UCSD-AML1 (cell line): ENCODE measurements around the gene PPIL4.

ENCODE experiments used
- DNase-seq: peaks from one replicate; lab custom pipeline; 2025; ENCODE audit not compliant: unreplicated experiment; lab: John Stamatoyannopoulos, UW

PPIL4 gene

DNA sequence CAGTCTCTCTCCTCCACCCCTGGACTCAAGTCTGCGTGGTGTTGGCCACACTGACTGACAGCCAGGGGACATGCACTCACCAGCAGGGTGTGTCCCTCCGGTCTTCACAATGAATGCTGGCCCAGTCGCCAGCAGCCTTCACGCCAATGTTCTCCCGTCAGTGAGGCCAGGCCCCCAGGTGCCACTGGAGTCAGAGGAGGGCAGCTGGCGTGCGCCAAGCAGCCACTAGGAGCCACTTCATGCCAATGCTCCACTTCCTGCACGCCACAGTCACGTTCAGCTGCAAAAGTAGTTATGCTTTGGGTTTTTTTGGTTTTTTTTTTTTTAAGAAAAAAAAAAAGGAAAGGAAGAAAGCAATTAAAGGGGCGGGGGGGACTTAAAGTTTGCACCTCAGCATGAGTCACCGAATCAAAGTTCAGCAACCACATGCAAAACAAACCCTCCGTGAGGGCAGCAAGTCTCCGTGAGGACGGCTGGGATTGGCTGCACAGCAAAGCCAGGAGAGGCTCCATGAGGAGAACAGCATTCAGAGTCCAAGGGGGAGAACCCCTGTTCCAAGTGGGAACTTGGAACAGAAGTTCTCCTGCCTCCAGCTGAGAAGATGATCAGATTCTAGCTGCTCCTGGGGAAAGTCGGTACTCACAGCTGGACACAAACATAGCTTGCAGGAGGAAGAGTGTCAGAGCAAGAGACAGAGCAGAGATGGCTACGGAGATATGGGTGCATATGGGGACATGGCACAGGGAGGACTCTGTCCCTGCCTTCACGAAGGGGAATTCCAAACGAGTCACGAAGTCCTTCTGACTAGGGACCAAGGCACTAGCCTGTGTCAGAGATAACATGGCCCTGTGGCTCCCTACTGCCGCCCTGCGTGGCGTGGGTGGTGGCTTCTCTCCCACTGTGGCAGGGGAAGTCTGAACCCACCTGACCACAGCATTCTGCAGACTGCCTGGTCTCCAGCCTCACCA, 60.8 kb downstream of the PPIL4 start, which contains the start of gene ZC3H12D:
TSS of gene ZC3H12D (minus strand) at position 282 of the 968 bp plus-strand sequence. CDS start 10,471 bp downstream, outside the sequence.
- peak; percentile 29 for DNase-seq

- no peak for DNase-seq
These were observed 61.8 kb downstream of the PPIL4 start for GRCh38 chr6:149483849-149484655.

DNA sequence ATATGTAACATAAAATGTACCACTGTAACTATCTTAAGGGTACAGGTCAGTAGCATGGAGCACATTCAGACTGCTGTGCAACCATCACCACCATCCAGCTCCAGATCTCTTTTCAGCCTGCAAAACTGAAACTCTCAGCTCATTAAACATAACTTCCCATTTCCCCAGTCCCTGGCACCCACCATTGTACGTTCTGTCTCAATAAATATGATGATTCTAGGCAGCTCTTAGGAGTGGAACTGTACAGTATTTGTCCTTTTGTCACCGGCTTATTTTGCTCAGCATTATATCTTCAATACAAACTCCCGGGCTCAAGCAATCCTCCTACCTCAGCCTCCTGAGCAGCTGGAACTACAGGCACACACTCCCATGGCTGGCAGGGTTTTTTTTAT, 62.5 kb downstream of the PPIL4 start:
- no peak for DNase-seq

- DNase-seq: peak; percentile 58
These were observed 63.1 kb downstream of the PPIL4 start for GRCh38 chr6:149482545-149483333.

GRCh38 chr6:149480502-149481280, 65.2 kb downstream of the PPIL4 start:
- DNase-seq: no peak

DNA sequence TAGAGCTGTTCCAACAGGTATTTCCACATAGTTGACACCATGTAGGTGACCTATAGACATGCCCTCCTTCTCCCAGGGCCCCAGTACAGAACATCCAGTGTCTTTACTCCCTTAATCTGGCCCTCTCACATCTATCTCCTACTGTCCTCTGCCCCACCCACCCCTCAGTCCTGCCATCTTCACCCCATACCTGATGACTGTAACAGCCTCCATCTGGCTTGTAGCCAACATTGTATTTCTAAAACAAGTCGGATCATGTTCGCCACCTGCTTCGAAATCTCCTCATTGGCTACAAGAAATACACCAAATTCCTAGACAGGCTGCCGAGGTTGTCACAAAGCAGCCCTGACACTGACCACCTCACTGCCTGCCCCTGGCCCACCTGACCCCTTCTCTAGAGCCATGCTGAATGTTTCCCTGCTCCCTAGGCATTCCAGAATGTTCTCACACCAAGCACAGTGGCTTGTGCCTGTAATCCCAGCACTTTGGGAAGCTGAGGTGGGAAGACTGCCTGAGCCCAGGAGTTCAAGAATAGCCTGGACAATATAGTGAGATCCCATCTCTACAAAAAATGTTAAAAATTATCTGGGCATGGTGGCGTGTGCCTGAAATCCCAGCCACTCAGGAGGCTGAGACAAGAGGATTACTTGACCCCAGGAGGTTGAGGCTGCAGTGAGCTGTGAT, 67.1 kb downstream of the PPIL4 start:
- DNase-seq: no peak

DNA sequence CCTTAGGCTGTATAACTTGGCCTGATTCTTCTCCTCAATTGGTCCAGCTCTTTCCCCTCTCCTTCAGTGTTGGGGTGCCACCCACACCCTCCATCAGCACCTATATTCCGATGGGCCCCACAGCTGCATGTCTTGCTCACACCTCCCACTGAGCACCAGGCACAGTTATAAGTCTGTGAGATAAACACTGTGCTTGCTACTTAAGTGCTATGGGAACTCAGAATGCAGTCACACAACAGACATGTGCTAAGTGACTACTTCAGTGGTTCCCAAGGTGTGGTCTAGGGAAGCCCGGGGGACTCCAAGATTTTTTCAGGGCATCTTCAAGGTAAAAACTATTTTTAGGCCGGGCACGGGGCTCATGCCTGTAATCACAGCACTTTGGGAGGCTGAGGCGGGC, 68.3 kb downstream of the PPIL4 start:
- no peak for DNase-seq

DNA sequence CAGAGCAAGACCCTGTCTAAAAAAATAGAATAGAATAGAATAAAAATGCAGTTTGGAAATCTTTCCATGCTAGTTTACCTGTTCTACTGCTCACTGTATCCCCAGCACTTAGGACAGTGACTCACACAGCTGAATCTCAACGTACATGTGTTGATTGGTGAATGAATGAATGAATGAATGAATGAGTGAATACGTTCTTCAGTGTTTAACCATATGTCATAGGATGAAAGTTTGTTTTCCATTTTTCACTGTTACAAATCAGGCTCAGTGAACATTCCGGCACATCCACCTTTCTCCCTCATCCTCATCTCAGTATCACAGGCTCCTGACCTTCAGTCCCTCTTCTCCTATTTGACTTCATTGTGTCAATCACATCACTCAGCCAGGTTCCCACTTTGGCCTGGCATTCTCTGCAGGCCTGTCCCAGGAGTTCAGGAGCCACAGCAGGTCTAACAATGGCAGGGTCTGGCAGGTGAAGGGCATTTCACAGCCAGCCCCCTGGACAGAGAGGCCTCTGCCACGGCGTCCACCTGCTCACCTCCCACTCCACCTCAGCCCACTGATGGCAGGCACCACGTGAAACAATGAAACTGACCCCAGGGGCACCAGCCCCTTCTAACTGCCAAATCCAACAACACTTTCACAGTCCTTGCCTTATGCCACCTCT, 68.9 kb downstream of the PPIL4 start:
- DNase-seq: no peak

DNA sequence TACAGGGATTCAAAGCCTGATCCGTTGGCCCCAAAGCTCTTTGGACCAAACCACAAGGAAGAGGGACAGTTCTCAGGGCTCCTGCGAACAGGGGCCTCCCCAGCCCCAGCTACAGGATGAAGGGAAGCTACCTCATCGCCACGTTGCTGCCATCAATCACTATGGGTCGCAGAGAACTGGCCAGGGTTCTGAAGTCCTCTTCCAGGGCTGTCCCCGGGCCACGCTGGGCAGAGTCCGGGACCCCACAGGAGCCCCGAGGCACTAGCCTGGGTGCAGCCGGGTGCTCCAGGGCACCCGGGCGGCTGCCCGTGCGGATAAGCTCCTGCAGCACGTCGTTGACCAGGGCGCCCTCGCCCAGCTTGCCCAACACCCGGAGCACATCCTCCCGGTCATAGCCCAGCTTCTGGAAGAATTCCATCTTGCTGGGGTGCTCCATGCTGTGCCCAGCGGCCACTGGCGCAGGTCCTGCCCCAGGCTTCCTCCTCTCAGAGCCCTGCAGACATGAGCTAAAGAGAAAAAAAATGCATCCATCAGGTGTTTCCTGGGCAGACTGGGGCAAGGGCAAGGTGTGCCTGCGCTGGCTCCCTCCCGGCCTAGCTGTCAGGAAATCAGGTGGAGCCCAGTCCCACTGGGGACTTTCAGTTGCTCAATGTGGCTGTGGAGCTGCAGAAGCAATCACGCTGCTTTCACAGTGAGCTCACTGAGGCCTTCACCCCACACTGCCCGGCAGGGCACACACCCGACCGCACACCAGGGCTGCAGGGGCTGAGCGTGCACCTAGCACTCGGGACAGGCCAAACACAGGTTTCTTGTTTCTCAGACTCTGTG, 71.5 kb downstream of the PPIL4 start:
- DNase-seq: no peak

GRCh38 chr6:149473080-149474052, 72.5 kb downstream of the PPIL4 start:
- no peak for DNase-seq

DNA sequence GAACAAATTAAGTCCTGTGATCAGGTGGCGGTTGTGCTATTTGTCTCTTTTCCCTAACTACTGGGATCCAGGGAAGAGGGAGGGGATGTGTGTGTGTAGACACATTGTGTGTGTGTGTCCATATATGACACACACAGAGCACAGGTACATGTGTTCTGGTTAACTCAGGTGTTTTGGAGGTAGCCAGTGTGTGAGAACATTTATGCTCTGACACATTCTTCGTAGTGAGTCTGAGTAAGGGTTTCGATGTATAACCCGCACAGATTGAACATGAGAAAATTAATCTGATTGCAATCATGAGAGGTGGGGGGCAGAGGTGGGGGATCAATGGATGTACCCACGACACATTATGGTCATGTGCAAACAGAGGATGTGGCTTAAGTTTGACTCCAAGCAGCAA, 73.6 kb downstream of the PPIL4 start:
- DNase-seq: no peak

DNA sequence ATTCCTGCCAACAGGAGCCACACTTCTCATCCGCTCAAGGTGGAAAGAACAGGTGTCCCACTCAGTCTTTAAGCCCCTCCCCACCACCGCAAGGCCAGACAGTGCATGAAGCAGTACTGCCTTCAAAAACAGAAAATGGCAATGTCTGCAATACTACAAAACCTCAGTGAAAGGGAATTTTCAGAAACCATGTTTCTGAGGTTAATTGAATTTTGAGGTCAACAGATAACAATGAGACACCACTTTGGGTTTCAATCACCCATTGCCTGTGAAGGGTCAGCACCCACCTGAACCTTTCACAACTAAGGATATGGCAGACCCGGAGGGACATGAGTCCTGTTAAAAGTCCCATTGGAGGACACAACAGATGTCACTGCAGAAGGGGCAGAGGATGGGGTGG, 74.0 kb downstream of the PPIL4 start:
- DNase-seq: no peak

- DNase-seq: no peak
These were observed 74.9 kb downstream of the PPIL4 start for GRCh38 chr6:149470948-149471347.

- DNase-seq: no peak
These were observed 77.7 kb downstream of the PPIL4 start for GRCh38 chr6:149468179-149468578.

DNA sequence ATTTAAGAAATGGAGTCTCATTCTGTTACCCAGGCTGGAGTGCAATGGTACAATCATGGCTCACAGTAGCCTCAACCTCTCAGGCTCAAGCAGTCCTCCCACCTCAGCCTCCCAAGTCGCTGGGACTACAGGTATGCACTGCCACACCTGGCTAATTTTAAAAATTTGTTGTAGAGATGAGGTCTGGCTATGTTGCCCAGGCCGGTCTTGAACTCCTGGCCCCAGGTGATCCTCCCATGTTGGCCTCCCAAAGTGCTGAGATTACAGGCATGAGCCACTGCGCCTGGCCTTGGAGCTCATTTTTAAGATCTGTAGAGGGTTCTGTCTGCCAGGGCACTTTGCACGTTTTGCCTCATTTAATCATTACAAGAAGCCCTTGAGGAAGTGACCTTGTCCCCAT, 78.6 kb downstream of the PPIL4 start:
- DNase-seq: no peak

GRCh38 chr6:149464411-149464810, 81.4 kb downstream of the PPIL4 start:
- DNase-seq: no peak

DNA sequence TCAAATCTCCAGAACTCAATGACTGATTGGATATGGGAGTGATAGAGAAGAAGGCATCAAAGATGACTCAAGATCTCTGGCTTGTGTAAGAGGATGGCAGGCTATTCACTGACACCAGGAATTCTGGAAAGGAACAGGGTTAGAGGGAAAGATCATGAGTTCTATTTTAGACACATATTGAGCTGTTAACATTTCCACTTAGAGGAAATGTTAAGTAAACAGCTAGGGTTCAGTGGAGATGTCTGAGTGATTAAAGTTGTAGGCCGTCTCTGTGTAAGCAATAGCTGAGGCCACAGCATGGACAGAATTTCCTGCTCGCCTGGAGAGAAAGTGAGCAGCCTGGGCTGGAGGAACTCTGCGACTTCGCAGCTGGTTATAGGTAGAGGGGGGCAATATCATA, 82.1 kb downstream of the PPIL4 start:
- no peak for DNase-seq
